ENCODE results near the gene NMUR1.

Gene NMUR1

DNA sequence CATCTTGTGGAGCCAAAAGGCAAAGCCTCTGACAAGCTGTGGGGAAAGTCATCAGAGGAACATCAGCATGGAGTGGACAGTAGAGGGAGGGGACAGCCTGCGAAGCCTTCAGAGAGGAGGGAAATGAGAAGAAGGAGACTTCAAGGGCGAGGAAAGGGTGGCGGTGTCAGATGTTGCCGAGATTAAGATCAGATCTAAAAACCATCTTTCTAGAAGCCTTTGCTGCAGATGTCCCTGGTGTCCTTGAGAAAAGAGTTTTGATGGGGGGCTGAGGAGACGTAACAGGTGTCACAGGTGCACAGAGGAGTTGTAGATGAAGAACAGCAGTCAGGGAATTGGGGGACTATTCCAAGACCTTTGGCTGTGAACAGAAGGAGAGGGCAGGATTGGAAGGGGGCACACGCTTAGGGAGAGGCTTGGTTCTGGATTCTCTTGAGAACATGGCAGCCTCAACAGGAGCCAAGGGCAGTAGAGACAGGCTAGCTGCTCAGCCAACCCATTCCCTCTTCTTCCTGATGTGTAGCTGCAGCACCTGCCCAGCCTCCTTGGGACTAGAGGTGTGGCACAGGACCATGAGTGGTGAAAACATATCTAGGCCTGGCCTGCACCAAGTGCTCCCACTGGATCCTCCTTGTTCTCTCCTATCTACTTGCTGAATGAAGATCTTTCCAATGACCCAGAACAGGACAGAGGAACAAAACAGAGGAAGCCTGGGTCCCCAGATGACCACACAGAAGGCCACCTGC, 43.2 kb downstream of the NMUR1 start:
- no peaks in the 10 kb centered on the region for H3K36me3 ChIP-seq (ENCODE audit: control insufficient read depth in 2 of 2, insufficient read depth in 1 of 2, low read length in 2 of 2)
- H3K27ac ChIP-seq (ENCODE audit: extremely low read depth, low read depth, low read length) = no peak overlapping the region
- no peaks in the 10 kb centered on the region for H3K9me3 ChIP-seq (ENCODE audit: control insufficient read depth, insufficient read depth, low read depth, low read length)
- no peak overlapping the region for H3K4me3 ChIP-seq (ENCODE audit: low read depth, low read length)
- H3K4me1 ChIP-seq (ENCODE audit: control insufficient read depth, insufficient read depth, low read length) = no peaks in the 10 kb centered on the region
- ChIA-PET CTCF (interaction anchor here (0.7 kb wide), 1 partner anchor 945 kb away, joined by 4 read pairs; no protein-coding TSS in a partner anchor), POLR2A (no interaction called here)
- no peak for TF ChIP-seq ZNF426 (tag by site-specific recombination; IDR thresholded peaks at IDR 0.05)
- TF ChIP-seq ZNF639 (tag by site-specific recombination; IDR thresholded peaks at IDR 0.05) = no peak
- no peak for TF ChIP-seq ZNF561 (tag by site-specific recombination; IDR thresholded peaks at IDR 0.05; ENCODE audit: borderline replicate concordance)
- no peak for TF ChIP-seq ZNF830 (tag by site-specific recombination; IDR thresholded peaks at IDR 0.05; ENCODE audit: low read depth)
- no peak for TF ChIP-seq EGR2 (tag by site-specific recombination; IDR thresholded peaks at IDR 0.05; ENCODE audit: low read depth)
- no peak for TF ChIP-seq HOXD13 (CRISPR knock-in tag; IDR thresholded peaks at IDR 0.05; ENCODE audit: borderline replicate concordance)
- TF ChIP-seq, protein P1, sequence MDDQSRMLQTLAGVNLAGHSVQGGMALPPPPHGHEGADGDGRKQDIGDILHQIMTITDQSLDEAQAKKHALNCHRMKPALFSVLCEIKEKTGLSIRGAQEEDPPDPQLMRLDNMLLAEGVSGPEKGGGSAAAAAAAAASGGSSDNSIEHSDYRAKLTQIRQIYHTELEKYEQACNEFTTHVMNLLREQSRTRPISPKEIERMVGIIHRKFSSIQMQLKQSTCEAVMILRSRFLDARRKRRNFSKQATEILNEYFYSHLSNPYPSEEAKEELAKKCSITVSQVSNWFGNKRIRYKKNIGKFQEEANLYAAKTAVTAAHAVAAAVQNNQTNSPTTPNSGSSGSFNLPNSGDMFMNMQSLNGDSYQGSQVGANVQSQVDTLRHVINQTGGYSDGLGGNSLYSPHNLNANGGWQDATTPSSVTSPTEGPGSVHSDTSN (CRISPR knock-in tag; IDR thresholded peaks at IDR 0.05) = no peak
- no peak for TF ChIP-seq ZNF660 (tag by site-specific recombination; IDR thresholded peaks at IDR 0.05)
- no peak for TF ChIP-seq ZNF157 (tag by site-specific recombination; IDR thresholded peaks at IDR 0.05)
- TF ChIP-seq ZNF548 (tag by site-specific recombination; IDR thresholded peaks at IDR 0.05) = no peak

DNA sequence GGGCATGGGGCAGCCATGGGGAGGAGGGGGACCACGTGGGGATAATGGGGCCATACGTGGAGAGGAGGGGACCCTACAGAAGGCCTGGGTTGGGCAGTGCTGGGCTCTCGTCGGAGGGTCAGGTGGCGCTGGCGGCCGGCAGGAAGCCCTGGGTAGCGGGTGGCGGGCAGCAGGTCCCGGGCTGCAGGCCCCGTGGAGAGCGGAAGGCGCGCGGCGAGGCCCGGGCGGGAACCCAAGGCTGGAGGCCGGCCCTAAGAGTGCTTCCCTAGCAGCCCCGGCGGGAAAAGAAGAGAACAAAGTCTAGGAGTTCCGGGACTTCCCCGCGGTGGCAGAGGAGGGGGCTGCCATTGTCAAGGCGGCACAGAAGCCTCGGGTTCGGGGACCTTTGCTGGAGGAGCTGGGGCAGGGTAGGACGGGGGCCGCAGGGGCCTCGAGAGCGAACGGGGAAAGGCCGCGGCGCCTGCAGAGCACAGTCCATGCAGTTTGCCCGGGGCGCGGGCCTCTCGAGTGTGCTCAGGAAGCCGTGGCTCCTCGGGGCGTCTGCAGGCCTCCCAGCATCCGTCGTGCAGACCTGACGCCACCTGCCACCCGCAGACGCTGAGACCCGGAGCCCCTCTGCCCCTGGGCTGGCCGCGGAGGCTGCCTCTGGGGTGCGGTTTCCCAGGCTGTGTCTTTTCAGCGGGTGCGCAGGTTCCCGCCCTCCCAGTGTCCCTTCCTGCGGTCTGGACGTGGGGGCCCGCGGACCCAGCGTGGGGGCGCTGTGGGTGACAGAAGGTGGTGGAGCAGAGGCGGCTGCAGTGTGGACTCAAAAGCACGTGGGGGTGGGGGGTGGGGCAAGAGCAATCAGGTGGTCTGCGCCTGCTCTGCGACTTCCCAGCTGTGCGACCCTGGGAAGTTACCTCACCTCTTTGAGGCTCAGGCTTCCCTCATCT, 46.6 kb downstream of the NMUR1 start:
- Histone ChIP-seq H3K4me1 (ENCODE audit: control insufficient read depth, insufficient read depth, low read length) (no peaks in the 10 kb centered on the region), H3K27ac (ENCODE audit: extremely low read depth, low read depth, low read length) (no peak overlapping the region), H3K4me3 (ENCODE audit: low read depth, low read length) (no peak overlapping the region), H3K9me3 (ENCODE audit: control insufficient read depth, insufficient read depth, low read depth, low read length) (no peaks in the 10 kb centered on the region), H3K36me3 (ENCODE audit: control insufficient read depth in 2 of 2, insufficient read depth in 1 of 2, low read length in 2 of 2) (no peaks in the 10 kb centered on the region)
- TF ChIP-seq ZNF624 (tag by site-specific recombination; IDR thresholded peaks at IDR 0.05) (no peak), ZNF169 (tag by site-specific recombination; IDR thresholded peaks at IDR 0.05) (no peak)
- ChIA-PET CTCF (interaction anchor here (0.6 to 6.1 kb wide), 13 partner anchors 9 to 534 kb away, joined by 3 to 55 read pairs (median 6); partner anchors contain the start of gene NCL), POLR2A (interaction anchor here (4.3 kb wide), 1 partner anchor 19 kb away, joined by 43 read pairs; the partner anchor contains the start of gene NCL)

GRCh38 chr2:231482806-231483391, 47.3 kb downstream of the NMUR1 start:
- CTCF ChIA-PET = interaction anchor here (0.6 to 6.1 kb wide), 15 partner anchors 8 to 451 kb away, joined by 3 to 55 read pairs (median 5); partner anchors contain the start of gene NCL
- H3K9me3 ChIP-seq (ENCODE audit: control insufficient read depth, insufficient read depth, low read depth, low read length) = no peaks in the 10 kb centered on the region
- no peak overlapping the region for H3K27ac ChIP-seq (ENCODE audit: extremely low read depth, low read depth, low read length)
- no peaks in the 10 kb centered on the region for H3K36me3 ChIP-seq (ENCODE audit: control insufficient read depth in 2 of 2, insufficient read depth in 1 of 2, low read length in 2 of 2)
- H3K4me3 ChIP-seq (ENCODE audit: low read depth, low read length) = no peak overlapping the region
- POLR2A ChIA-PET = interaction anchor here (4.3 kb wide), 1 partner anchor 19 kb away, joined by 43 read pairs; the partner anchor contains the start of gene NCL
- no peaks in the 10 kb centered on the region for H3K4me1 ChIP-seq (ENCODE audit: control insufficient read depth, insufficient read depth, low read length)
- TF ChIP-seq EGR2 (tag by site-specific recombination; IDR thresholded peaks at IDR 0.05; ENCODE audit: low read depth) (no peak), ZNF214 (tag by site-specific recombination; IDR thresholded peaks at IDR 0.05; ENCODE audit: borderline replicate concordance) (no peak), ZFHX2 (tag by site-specific recombination; conservative IDR thresholded peaks at IDR 0.05) (no peak), ZNF76 (tag by site-specific recombination; IDR thresholded peaks at IDR 0.05; ENCODE audit: borderline replicate concordance, low read depth) (no peak), ZFP37 (tag by site-specific recombination; IDR thresholded peaks at IDR 0.05) (no peak), ZNF26 (tag by site-specific recombination; IDR thresholded peaks at IDR 0.05) (no peak), ZNF501 (tag by site-specific recombination; IDR thresholded peaks at IDR 0.05) (no peak), RBAK (tag by site-specific recombination; IDR thresholded peaks at IDR 0.05) (no peak), ZNF654 (tag by site-specific recombination; IDR thresholded peaks at IDR 0.05; ENCODE audit: low read depth) (peak; percentile 29; the same call in 1 of the 2 replicates), ZNF280C (tag by site-specific recombination; IDR thresholded peaks at IDR 0.05) (no peak), ZNF555 (tag by site-specific recombination; conservative IDR thresholded peaks at IDR 0.05) (no peak)
